Sigmoid colon (tissue), 4 donors: ENCODE results near the gene CASTOR2.
"Not testable (repeated sequence)": the region's sequence is repeated elsewhere in the genome, so short reads cannot be mapped to it uniquely, and the experiment has no call there.

Experiments used
- POLR2AphosphoS5 ChIP-seq, 4 donors: sonication (generic); formaldehyde crosslinking; IDR thresholded peaks; one replicate each; pipeline ENCODE4 v1.6.1; 2017; ENCODE audit warnings: antibody characterized with exemption in 4 of 4
- TF ChIP-seq, protein P1 (sequence below), 4 experiments: fragments of 450-650 bp in 3 of 4; fragments of 200-600 bp in 1 of 4; IDR thresholded peaks; one replicate each; pipeline ENCODE4 v1.5.1; 2016 to 2019; ENCODE audit warnings: antibody characterized with exemption in 4 of 4, mild to moderate bottlenecking in 3 of 4, moderate library complexity in 2 of 4

DNA sequence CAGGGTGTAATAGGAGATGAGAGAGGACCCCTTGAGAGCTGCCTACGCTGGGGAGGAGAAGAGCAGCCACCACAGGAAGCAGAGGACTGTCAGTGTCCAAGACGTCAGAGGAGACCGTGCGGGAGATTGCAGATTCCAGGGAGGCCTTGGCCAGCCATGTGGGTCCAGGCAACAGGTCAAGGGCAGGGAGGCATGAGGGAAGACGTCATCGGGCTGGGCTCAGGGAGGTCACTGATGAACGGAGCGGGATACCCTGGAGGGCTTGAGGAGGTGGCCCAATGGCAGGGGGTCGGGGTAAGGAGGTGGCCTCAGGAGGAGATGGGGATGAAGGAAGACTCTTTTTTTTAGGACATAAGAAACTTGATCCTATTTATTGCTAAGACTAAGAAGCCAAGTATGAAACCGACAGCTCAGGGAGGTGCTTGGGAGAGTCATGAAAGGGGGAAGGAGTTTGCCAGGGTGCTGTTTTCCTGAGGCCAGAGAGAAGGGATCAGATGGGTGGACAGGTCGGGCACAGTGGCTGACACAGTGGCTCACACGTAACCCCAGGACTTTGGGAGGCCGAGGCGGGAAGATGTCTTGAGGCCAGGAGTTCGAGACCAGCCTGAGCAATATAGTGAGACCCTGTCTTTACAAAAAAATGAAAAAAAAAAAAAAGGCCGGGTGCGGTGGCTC, 30.5 kb downstream of the CASTOR2 start:
- TF ChIP-seq, protein P1, sequence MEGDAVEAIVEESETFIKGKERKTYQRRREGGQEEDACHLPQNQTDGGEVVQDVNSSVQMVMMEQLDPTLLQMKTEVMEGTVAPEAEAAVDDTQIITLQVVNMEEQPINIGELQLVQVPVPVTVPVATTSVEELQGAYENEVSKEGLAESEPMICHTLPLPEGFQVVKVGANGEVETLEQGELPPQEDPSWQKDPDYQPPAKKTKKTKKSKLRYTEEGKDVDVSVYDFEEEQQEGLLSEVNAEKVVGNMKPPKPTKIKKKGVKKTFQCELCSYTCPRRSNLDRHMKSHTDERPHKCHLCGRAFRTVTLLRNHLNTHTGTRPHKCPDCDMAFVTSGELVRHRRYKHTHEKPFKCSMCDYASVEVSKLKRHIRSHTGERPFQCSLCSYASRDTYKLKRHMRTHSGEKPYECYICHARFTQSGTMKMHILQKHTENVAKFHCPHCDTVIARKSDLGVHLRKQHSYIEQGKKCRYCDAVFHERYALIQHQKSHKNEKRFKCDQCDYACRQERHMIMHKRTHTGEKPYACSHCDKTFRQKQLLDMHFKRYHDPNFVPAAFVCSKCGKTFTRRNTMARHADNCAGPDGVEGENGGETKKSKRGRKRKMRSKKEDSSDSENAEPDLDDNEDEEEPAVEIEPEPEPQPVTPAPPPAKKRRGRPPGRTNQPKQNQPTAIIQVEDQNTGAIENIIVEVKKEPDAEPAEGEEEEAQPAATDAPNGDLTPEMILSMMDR (IDR thresholded peaks at IDR 0.05) = not testable (repeated sequence)
- TF ChIP-seq POLR2AphosphoS5 (IDR thresholded peaks at IDR 0.05) = not testable (repeated sequence)
